Suppressor macrophage treated with lipopolysaccharide for 4 hours (primary cell): ENCODE data around the gene PATJ.
"Not testable (repeated sequence)": the region's sequence is repeated elsewhere in the genome, so short reads cannot be mapped to it uniquely, and the experiment has no call there.

Experiments
- DNase-seq: peaks from one replicate; pipeline ENCODE4 v3.0.0-alpha.2; 2020

PATJ gene

DNA sequence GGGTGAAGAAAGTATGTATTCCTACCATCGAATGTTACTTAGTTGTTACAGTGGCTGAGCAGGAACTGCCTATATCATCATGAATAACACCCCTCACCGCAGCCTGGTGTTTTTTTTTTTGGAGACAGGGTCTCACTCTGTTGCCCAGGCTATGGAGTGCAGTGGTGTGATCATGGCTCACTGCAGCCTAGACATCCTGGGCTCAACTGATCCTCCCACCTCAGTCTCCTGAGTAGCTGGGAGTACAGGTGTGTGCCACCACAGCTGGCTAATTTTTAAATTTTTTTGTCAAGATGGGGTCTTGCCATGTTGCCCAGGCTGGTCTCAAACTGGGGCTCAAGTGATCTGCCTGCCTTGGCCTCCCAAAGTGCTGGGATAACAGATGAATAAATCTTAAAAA lies 7.3 kb downstream of the PATJ start:
- DNase-seq: no peak

DNA sequence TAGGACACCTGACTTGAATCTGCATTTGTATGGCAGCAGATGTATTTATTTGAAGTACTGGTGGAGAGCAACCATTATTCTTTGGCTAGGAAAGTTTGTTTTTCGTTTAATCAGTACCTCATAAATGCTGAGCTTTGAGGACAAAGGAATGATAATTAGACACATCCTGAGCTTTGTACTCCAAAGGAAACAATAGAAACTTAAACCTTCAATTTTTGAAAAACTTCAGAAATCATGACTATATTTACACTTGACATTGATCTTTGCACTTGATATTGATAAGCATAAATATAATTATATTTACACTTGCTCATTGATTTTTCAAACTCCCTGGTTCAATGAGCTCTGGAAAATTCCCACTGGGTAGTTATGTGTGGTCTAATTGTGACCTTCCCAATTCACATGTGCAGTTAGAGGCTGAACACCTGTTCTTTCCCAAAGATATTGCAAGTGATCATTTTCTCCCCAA lies 10.7 kb downstream of the PATJ start:
- no peak for DNase-seq

DNA sequence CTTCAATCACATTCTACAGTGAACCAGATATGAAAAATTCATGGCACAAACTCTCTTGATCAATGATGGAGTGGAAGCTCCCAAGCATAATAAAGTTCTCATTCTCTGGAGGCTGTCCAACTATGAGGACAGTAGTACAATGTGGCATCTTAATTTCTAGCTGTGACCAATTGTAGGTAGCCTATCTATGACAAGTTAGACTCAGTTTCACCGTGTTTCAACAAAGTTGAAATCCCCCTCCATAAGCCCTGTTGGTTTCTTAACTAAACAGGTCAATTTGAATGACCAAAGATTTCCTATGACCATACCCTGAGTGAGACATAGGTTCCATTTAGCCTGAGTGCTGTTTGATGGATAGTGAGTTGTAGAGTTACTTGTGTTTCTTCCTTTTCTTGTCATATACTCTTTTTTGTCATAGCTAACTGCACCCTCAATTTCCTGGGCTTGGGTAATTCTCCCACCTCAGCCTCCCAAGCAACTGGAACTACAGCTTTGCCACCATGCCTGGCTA lies 11.8 kb downstream of the PATJ start:
- no peak for DNase-seq

DNA sequence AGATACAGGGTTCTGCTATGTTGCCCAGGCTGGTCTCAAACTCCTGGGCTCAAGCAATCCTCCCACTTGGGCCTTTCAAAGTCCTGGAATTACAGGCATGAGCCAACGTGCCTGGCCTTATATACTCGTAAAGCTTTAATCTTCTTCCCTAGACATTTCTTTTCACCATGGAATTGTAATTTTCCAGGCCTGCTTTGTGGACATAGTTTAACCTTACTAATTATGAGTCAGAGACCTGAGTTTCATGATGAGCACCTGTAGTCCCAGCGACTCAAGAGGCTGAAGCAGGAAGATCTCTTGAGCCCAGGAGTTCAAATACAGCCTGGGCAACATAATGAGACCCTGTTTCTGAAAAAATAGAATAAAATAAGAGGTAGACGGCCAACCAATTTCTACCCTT lies 12.3 kb downstream of the PATJ start:
- no peak for DNase-seq

DNA sequence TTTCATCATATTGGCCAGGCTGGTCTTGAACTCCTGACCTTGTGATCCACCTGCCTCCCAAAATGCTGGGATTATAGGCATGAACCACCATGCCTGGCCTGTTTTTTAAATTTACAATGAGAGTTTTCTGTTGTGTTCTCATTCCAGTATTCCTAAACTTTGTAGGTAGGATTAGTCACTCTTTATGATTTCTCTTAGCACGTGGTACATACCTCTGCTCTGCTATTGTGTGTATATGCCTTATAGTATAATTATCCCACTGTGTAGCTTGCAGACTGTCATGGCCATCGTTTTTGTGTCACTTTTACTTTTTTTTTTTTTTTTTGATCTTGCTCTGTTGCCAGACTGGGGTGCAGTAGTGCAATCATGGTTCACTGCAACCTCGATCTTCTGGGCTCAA lies 14.5 kb downstream of the PATJ start:
- DNase-seq: no peak

DNA sequence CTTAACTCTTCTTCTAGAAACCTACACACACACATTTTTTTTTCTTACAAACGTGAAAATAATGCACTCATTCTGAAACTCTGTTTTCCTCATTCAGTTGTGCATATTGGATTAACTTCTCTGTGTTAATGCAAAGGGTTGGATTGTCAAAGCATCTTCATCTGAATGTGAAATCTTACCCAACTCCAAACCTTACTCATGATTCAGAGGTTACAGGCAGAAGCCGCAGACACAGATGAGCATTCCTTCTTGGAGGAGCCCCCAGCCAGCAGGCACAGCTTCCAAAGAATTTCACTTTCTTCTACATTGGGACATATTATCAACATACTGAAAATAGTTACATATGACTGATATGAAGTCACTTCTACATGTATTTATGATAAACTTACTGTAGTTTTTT lies 15.7 kb downstream of the PATJ start:
- no peak for DNase-seq

DNA sequence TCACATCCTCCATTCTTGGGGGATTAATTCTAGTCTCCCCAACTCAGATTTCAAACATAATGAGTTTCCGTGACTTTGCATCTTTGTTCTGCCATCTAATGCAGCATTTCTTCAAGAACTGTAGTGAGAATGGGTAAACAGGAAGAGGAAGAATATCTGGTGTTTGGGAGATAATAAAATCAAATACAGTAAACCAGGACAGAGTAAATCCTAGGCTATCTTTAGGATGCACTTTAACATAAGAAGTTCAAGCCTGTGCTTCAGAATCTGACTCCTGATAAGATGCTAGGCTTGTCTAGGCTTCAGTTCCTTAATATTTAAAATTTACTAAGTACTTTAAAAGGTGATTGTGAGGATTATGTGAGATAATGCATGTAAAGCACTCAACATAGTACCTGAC lies 27.9 kb downstream of the PATJ start:
- no peak for DNase-seq

DNA sequence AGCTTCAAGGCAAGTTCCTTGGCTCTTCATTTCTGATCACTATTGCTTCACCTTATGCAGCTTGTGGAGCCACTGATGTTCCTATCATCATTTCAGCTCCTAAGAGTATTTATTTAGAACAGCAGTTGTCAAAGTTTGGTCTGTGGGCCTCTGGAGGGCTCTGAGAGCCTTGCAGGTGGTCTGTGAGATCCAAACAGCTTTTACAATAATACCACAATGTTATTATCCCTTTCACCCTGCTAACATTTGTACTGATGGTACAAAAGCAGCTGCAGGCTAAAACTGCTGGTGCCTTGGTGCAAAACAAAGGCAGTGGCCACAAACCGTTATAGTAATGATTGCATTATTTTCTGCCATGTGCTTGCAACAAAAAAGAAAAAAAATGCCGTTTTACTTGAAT lies 33.8 kb downstream of the PATJ start:
- DNase-seq: no peak

DNA sequence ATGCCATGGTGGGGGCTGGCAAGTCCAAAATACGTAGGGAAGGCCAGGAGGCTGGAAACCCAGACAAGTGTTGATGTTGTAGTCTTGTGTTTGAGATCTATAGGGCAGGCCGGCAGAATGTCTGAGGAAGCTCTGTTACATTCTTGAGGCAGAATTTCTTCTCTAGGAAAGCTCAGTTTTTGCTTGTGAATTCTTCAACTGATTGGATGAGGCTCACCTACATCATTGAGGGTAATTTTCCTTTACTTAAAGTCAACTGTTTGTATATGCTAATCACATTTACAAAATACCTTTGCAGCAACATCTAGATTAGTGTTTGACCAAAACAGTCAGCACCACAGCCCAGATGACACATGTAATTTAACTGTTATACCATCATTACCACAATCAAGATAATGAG lies 37.0 kb downstream of the PATJ start:
- no peak for DNase-seq

DNA sequence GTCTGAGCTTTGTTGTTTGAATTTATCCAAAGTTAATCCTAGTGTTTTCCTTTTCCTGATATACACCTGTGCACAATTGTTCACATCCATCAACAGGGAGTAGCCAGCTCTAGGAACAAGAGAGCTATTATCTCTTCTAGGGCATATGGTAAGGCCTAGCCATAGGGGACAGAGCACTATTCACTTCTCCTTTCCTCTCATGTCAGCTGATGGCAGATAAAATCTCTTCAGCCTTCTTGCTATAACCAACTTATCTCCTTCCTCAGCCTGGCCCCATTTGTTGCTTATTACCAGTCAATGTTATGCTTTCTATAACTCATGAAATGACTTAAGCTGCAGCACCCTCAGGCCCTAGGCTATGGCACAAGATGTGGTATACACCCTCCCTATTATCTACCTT lies 38.9 kb downstream of the PATJ start:
- no peak for DNase-seq

DNA sequence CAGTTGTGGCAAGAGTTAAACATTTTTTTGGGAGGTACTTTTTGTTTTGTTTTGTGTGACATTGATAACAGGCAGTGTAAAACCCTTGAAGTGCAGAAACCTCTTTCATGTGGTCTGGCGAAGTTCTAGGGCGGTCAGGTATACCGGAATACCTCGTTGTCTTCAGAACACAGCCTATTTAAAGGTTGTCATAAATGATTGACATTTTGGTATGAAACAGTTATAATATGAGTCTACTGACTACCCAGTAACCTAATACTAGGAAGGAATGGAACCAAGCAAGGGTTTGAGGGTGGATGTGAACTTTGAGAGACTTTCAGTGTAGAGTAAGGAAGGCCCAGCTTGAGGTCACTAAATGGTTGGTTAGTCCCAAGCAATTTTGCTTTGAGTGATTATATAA lies 40.5 kb downstream of the PATJ start:
- DNase-seq: no peak

DNA sequence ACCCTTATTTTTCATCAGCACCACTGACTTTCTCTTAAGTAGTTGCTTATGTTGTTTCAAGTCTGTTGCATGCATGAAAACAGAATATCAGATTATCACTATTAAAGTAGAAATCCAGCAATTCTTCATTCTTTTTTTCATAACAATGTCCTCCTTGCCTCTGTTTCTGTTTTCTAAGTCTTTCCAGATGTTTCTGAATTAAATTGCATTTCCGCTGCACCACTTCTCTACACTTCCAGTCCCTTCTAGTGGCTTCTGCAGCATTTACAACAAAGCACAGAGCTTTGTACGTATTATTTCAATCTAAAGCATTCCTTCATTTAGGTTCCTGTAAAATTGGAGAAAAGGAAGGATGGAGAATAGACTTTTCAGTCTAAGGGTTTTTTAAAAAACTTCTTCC lies 42.4 kb downstream of the PATJ start:
- DNase-seq: no peak

DNA sequence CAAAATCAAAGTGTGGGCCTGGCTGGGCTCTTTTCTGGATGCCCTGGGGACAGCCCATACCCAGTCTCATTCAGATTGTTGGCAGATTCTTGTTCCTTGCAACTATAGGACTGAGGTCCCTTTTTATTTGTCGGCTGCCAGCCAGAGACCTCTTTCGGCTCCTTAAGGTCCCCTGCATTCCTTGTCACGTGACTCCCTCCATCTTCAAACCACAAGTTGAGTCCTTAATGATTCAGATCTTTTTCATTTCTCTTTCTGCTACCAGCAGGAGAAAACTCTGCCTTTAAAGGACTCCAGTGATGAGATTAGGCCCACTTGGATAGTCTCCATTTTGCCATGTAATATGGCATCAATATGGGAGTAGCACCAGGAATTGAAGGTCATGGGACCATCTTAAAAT lies 48.6 kb downstream of the PATJ start:
- DNase-seq: no peak

DNA sequence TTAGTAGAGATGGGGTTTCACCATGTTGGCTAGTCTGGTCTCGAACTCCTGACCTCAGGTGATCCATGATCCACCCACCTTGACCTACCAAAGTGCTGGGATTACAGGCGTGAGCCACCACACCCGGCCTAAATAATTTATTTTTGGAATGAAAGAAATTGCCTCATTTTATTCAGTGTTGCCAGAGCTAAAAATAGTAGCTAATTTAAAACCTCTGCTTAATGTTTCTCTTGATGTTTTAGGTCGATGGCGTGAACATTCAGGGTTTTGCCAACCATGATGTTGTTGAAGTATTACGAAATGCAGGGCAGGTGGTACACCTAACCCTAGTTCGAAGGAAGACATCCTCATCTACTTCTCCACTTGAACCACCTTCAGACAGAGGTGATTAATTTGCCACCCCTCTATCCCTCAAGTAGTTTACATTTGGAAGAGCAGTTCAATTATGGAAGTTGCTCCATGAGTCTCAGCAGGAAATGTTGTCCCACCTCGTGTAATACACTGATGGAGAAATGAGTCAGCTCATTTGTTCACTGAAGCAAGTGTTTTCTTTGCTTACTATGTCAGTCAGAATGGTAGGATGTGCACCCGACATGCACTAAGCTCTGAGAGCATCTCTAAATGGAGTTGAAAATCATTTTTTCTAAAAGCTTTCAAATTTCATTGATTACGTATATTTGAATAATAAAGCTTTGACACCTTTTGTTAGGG lies 54.9 kb downstream of the PATJ start:
- no peak for DNase-seq

DNA sequence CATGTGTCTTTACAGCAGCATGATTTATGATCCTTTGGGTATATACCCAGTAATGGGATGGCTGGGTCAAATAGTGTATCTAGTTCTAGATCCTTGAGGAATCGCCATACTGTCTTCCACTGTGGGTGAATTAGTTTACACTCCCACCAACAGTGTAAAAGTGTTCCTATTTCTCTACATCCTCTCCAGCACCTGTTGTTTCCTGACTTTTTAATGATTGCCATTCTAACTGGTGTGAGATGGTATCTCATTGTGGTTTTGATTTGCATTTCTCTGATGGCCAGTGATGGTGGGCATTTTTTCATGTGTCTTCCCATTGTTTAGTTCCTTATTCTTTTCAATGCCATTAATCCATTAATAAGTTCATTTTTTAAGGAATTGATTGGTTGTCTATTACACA lies 58.8 kb downstream of the PATJ start:
- not testable (repeated sequence) for DNase-seq

DNA sequence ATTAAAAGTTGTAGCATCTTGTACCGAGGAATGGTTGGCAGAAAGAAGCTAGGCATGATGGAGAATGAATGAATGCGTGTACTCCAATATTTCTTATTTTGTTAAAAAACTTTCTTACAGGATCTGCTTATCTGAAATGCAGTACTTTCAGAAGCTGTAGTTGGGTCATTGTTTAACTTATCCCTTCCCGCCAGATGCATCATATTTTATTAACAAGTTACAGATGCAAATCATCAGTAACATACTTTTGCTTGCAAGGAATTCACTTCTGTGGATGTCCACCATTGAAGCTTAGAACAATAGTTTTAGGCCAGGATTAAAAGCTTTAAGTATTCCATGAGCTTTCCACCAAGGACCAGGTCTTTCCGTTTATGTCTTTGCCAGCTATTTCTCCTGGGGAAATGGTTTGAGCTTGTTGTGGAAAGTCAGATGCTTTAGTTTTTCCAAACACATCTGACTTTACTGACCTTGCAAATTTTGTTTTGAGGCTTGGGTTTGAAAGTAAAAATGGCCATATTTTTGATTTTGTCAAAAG lies 65.4 kb downstream of the PATJ start:
- DNase-seq: no peak

DNA sequence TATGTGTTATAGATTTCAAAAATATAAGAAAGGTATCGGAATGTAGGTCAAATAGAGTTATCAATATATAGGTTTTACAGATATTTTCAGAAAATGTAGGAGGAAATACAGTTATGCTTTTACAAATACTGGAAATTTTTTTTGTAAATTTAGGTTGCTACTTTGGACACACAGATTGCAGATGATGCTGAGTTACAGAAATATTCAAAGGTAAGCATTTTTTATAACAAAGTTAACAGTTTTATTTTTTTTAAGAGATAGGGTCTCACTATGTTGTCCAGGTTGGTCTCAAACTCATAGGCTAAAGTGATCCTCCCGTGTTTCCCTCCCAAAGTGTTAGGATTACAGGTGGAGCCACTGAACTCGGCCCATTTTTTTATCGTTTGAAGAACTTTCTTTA lies 66.0 kb downstream of the PATJ start:
- no peak for DNase-seq

DNA sequence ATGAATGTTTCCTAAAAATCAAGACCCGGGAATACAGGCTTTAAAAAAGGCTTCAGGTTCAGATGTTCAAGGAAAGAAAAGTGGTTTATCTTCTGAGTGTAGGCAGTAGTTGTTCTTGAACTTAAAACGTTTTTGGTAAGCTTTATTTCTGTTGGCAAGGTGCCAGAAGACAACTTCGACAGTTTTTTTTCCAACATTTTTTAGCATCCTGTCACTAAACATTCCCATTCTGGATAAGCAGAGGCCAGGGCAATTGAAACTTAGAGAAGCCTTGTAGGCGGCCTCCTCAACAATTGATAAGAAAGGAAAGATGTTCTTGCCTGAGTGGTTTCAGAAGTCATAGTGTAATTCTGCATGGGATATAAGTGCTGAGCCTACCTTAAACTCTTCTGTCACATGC lies 66.7 kb downstream of the PATJ start:
- no peak for DNase-seq

DNA sequence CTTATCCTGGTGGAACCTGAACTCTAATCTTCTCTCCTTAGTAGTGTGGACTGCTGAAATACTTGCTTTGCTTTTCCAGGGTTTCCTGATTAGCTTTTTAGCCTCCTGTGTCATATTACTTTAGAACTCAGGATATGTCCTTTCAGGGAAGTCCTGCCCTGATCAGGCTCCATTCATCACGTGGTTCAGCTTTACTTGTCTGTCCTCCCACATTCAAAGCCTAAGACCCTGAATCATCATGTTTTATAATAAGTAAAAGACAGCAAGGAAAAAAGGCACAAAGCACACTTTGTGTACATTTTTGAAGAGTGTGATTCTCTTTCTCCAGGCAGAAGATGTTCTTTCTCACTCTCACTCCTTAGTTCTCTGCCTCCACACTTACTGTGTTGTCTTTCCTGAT lies 70.6 kb downstream of the PATJ start:
- DNase-seq: peak; percentile 11

DNA sequence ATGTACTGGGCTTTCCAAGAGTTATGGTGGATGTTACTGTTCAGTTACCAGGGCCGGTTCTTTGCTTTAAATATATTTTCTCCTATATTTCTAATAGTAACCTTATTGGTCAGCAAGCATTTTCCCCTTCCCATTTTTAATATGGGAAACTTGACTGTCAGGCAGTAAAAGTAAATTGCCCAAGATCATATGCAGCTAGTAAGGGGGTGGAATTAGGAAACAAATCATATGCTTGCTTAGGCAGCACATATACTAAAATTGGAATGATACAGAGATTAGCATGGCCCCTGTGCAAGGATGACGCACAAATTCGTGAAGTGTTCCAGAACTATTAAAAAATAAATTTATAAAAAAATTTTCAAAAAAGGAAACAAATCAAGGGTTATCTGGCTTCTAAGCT lies 73.9 kb downstream of the PATJ start:
- peak; percentile 6 for DNase-seq

DNA sequence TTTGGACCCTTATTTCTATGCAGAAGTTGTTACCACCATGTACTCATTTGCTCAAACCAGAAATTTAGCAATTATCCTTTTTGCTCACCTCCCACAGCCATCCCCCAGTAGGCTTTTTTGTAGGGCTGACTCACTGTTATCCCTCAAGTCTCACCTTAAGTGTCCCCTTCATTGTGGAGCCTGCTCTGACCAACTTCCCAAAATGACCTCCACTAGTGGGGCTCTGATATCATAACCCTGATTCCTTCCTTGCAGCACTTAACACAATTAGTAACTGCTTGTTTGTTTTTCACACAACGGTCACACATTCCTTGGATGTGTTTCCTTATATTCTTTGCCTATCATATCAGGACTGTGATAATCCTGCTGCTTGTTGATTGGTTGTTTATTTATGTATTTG lies 76.7 kb downstream of the PATJ start:
- DNase-seq: no peak

DNA sequence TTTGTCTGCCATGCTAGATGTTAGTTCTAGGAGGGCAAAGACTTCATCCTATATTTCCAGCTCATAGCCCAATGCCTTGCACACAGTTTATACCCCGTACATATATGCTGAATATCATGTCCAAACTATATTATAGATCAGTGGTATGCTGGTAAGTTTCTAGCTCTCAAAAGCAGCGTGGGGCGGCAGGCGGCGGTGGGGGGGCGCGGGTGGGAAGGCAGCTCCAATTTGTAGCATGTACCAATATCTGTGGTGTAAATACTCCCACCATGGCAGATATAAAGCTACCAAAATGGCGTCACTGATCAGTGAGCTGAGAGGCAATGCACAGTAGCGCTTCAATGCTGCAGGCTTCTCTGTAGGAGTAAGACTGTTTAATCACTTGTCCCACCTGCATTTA lies 77.1 kb downstream of the PATJ start:
- DNase-seq: no peak

DNA sequence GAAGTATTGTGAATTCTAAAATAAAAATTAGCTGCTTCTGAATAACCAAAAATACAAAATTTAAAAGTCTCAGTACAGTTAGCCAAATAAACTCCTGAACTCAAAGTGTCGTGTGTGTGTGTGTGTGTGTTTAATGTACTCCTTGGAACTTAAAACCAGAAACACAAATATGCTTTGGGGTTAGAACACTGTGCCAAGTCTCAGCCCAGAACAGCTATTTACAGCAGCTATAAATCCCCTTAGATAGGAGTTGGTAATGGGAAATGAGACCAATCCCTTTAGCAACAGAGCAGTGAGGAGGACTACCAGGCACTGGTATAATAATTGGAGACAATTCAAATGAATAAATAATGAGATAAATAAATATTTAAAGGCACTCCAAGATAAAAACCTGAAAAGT lies 83.1 kb downstream of the PATJ start:
- no peak for DNase-seq

DNA sequence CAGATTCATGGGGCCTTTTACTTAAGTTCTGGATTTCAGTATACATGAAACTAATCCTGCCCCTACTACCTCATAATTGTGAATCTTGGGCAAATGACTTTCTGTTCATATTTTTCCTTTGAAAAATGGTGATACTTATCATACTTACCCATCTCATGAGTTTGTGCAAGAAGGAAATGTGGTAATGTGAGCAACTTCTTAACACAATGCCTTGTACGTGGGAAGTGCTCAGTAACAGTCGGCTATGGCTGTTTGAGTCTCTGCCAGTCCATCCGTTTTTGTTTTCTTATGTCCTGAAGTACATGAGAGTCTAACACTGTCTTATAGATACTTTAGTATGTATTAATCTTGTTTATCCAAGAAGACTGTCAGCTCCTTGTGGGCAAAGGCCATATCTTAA lies 86.5 kb downstream of the PATJ start:
- DNase-seq: peak; percentile 59

DNA sequence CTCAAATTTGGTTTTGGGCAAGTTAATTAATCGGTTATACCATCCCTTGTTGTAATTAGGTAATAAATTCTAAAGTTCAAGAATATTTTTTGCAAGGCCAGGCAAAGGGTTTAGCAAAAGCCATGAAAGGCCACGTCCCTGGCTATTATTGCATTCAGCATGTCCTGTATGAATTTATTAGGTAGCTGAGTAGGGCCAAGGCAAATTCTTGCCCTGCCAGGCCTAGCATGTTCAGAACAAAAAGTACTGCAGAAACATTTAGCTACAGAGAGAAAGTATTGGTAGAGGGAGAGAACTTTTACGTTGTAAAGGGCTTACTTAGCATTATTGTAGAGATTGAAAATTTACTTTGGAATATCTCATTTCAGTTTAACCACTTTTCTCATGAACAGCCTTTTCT lies 94.4 kb downstream of the PATJ start:
- DNase-seq: no peak
